ENCODE data around the gene STXBP5. TPM values are rescaled to one million over a fixed set of nuclear protein-coding genes. Genes with fewer than 3 reads are reported as not detected.

STXBP5 gene
- total RNA-seq, result 10 to 100 TPM; 54.0 to 54.9 TPM

DNA sequence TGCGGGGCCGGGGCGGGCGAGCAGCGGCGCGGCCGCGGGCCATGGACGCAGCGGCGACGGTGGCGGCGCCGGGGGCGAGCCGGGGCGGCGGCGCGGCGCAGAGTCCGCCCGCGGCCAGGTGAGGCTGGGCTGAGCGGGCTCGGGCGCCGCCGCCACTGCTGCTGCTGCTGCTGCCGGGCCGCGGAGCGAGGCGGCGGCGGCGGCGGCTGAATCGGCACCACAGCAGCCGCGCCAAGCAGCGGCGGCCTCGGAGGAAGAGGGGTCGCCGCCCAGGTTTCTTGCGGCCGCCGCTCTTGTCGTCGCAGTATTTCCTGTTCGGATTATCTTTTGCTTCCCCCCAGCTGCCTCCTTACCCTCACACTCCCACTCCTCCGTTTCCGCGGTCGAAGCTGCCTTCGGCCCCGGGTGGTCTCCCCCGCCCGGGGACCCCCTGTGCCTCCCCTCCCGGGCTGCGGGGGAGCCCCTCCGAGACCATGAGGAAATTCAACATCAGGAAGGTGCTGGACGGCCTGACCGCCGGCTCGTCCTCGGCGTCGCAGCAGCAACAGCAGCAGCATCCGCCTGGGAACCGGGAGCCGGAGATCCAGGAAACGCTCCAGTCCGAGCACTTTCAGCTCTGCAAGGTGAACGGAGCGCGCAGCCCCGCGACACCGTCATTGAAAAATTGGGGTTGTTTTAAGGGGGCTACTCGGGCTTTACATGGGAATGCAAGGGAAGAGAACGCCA, at the start of gene STXBP5:
Gene STXBP5 (plus strand): TSS at position 358 of the 726 bp plus-strand sequence. CDS start 116 bp downstream, at position 474.

Small RNA genes within 50 kb of the gene (small RNA-seq; reads per million reads assigned to genes)
- gene AL355365.1, result 0 reads per million in 2 donors
